Cardiac muscle cell (in vitro differentiated cells and primary cell): ENCODE measurements around the gene CCDC85C. TPM values are rescaled to one million over a fixed set of nuclear protein-coding genes. Genes with fewer than 3 reads are reported as not detected.

Experiments
- DNase-seq, 2 donors: peaks; one replicate each; pipeline versions ENCODE4 v3.0.0 to v3.0.0-alpha.2; 2010 to 2017; ENCODE audit warnings: low read depth in 1 of 2, low spot score in 1 of 2
- H3K27ac ChIP-seq: fragments of 200-600 bp; sonication (generic); 2 replicates; pipeline ENCODE4 v1.5.1; 2016
- H3K27me3 ChIP-seq: fragments of 200-600 bp; sonication (generic); 2 replicates; pipeline ENCODE4 v1.6.0; 2016; ENCODE audit warnings: control low read depth
- H3K36me3 ChIP-seq: fragments of 200-600 bp; sonication (generic); 2 replicates; pipeline ENCODE4 v1.5.1; 2016; ENCODE audit warnings: control low read depth
- H3K4me1 ChIP-seq: fragments of 200-600 bp; sonication (generic); 2 replicates; pipeline ENCODE4 v1.8.1; 2017; ENCODE audit warnings: low read depth, mild to moderate bottlenecking, mixed run types
- H3K4me3 ChIP-seq: fragments of 200-600 bp; sonication (generic); 2 replicates; pipeline ENCODE4 v1.5.1; 2016; ENCODE audit warnings: mild to moderate bottlenecking
- H3K9me3 ChIP-seq: fragments of 200-600 bp; sonication (generic); 2 replicates; pipeline ENCODE4 v1.5.1; 2017; ENCODE audit warnings: low read depth, mild to moderate bottlenecking, control low read depth
- polyA plus RNA-seq: library from polyadenylated mRNA; unstranded; fragments of >200 nt; fragmentation: Nextera tagmentation; extraction: Ambion mirVana; gene quantifications from 2 replicates; pipeline ENCODE4 v1.2.1, GENCODE V29; 2016
- total RNA-seq: library from RNA; depleted of rRNA; stranded (reverse); fragments of >200 nt; gene quantifications from 2 replicates; pipeline ENCODE4 v1.2.3, GENCODE V29; 2016
- TF ChIP-seq, protein P1 (sequence below): IDR thresholded peaks from 2 replicates; pipeline ENCODE4 v1.5.1; 2012; ENCODE audit warnings: low read depth, mild to moderate bottlenecking, low read length

The CCDC85C gene
- total and polyA plus RNA-seq, 2 experiments from 2014 or later, result 39.6 to 45.7 TPM

GRCh38 chr14:99627510-99628381, 23.7 kb upstream of the CCDC85C start:
- no peaks in the 10 kb centered on the region for H3K9me3 ChIP-seq
- no peaks in the 10 kb centered on the region for H3K4me1 ChIP-seq
- no peak overlapping the region for H3K27ac ChIP-seq
- no peaks in the 10 kb centered on the region for H3K27me3 ChIP-seq
- H3K36me3 ChIP-seq, result no peaks in the 10 kb centered on the region
- no peak for DNase-seq
- TF ChIP-seq, protein P1, sequence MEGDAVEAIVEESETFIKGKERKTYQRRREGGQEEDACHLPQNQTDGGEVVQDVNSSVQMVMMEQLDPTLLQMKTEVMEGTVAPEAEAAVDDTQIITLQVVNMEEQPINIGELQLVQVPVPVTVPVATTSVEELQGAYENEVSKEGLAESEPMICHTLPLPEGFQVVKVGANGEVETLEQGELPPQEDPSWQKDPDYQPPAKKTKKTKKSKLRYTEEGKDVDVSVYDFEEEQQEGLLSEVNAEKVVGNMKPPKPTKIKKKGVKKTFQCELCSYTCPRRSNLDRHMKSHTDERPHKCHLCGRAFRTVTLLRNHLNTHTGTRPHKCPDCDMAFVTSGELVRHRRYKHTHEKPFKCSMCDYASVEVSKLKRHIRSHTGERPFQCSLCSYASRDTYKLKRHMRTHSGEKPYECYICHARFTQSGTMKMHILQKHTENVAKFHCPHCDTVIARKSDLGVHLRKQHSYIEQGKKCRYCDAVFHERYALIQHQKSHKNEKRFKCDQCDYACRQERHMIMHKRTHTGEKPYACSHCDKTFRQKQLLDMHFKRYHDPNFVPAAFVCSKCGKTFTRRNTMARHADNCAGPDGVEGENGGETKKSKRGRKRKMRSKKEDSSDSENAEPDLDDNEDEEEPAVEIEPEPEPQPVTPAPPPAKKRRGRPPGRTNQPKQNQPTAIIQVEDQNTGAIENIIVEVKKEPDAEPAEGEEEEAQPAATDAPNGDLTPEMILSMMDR, result no peak
- H3K4me3 ChIP-seq, result no peak overlapping the region

DNA sequence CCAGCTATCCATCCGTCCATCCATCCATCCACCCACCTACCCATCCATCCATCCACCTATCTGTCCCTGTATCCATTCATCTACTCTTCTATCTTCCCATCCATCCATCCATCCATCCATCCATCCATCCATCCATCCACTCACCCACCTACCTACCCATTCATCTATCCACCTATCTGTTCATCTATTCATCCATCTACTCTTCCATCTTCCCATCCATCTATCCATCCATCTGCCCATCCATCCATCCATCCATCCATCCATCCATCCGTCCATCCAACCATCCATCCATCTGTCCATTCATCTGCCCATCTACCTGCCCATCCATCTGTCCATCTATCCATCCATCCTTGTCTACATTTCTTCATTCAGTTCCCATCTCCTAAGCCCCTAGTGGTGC, 23.1 kb upstream of the CCDC85C start:
- Histone ChIP-seq H3K27ac (no peak overlapping the region), H3K4me3 (no peak overlapping the region), H3K36me3 (no peaks in the 10 kb centered on the region), H3K27me3 (no peaks in the 10 kb centered on the region), H3K9me3 (no peaks in the 10 kb centered on the region), H3K4me1 (no peaks in the 10 kb centered on the region)
- TF ChIP-seq, protein P1, result no peak
- no peak for DNase-seq

DNA sequence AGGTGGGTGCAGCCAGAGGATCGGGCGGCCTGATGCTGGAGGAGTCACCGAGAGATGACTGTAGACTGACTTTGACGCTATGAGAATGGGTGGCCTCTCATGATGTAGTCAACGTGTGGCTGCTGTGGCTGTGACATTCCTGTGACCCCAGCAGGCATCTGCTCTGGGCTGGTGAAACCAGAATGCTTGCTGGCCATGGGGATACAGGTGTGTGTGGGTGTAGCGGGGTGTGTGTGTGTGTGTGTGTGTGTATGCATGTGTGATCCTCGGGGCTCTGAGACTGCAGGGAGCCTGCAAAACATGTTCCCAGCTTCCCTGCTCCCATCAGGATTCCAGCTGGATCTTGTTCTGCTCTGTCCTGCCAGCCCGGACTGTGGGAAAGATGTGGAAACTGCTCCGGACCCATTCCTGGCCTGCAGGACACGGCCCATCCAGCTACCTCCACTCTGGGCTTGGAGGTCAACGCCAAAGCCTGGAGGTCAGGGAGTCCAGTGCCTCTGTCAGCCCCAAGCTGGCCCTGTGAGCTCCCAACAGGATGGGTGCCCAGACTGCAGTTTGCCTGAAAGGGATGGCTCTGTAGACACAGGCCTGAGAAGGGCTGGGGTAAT, 22.1 kb upstream of the CCDC85C start:
- Histone ChIP-seq H3K27me3 (no peaks in the 10 kb centered on the region), H3K9me3 (no peaks in the 10 kb centered on the region), H3K4me3 (no peak overlapping the region), H3K27ac (no peak overlapping the region), H3K36me3 (no peaks in the 10 kb centered on the region), H3K4me1 (no peaks in the 10 kb centered on the region)
- DNase-seq, result no peak
- TF ChIP-seq, protein P1, result no peak

- no peak overlapping the region for H3K27ac ChIP-seq
- no peaks in the 10 kb centered on the region for H3K9me3 ChIP-seq
- no peaks in the 10 kb centered on the region for H3K4me1 ChIP-seq
- no peak for DNase-seq
- H3K4me3 ChIP-seq, result no peak overlapping the region
- TF ChIP-seq, protein P1, result no peak
- H3K27me3 ChIP-seq, result no peaks in the 10 kb centered on the region
- H3K36me3 ChIP-seq, result no peaks in the 10 kb centered on the region
These were observed 21.5 kb upstream of the CCDC85C start for GRCh38 chr14:99625476-99625875.

- H3K27ac ChIP-seq, result no peak overlapping the region
- H3K36me3 ChIP-seq, result no peaks in the 10 kb centered on the region
- H3K27me3 ChIP-seq, result no peaks in the 10 kb centered on the region
- no peaks in the 10 kb centered on the region for H3K9me3 ChIP-seq
- peaks cover 4% of the 10 kb centered on the region for H3K4me1 ChIP-seq
- H3K4me3 ChIP-seq, result no peak overlapping the region
- TF ChIP-seq, protein P1, result no peak
- no peak for DNase-seq
These were observed 21.0 kb upstream of the CCDC85C start for GRCh38 chr14:99624971-99625370.
